ENCODE data around the gene B3GNT8. TPM values are rescaled to one million over a fixed set of nuclear protein-coding genes. Genes with fewer than 3 reads are reported as not detected.

B3GNT8 gene
- total and polyA plus RNA-seq, 11 donors: 5.0 to 12.6 (median 9.4) TPM

GRCh38 chr19:41449865-41450178 lies 22.6 kb upstream of the B3GNT8 start:
- 64 to 82% (median 73%) methylated on average over 3 of the region's 3 CpGs for WGBS, 4 donors
- TF ChIP-seq POLR2A (IDR thresholded peaks at IDR 0.05): no peak
- TF ChIP-seq, protein P1, sequence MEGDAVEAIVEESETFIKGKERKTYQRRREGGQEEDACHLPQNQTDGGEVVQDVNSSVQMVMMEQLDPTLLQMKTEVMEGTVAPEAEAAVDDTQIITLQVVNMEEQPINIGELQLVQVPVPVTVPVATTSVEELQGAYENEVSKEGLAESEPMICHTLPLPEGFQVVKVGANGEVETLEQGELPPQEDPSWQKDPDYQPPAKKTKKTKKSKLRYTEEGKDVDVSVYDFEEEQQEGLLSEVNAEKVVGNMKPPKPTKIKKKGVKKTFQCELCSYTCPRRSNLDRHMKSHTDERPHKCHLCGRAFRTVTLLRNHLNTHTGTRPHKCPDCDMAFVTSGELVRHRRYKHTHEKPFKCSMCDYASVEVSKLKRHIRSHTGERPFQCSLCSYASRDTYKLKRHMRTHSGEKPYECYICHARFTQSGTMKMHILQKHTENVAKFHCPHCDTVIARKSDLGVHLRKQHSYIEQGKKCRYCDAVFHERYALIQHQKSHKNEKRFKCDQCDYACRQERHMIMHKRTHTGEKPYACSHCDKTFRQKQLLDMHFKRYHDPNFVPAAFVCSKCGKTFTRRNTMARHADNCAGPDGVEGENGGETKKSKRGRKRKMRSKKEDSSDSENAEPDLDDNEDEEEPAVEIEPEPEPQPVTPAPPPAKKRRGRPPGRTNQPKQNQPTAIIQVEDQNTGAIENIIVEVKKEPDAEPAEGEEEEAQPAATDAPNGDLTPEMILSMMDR (IDR thresholded peaks at IDR 0.05): no peak
- no peak for ATAC-seq
- Histone ChIP-seq H3K4me3 (no peak overlapping the region), H3K36me3 (peaks cover 0 to 4% (median 0%) of the 10 kb centered on the region in 9 donors), H3K27me3 (peaks cover 0 to 9% (median 0%) of the 10 kb centered on the region in 9 donors), H3K9me3 (no peaks in the 10 kb centered on the region), H3K27ac (no peak overlapping the region), H3K4me1 (peaks cover 0 to 21% (median 10%) of the 10 kb centered on the region in 12 donors)
- intact Hi-C loops (cut with DNase I): loop anchor here (1.0 to 10.0 kb wide), 15 partner anchors 47 to 245 kb away; no protein-coding TSS in a partner anchor
- no peak for DNase-seq

DNA sequence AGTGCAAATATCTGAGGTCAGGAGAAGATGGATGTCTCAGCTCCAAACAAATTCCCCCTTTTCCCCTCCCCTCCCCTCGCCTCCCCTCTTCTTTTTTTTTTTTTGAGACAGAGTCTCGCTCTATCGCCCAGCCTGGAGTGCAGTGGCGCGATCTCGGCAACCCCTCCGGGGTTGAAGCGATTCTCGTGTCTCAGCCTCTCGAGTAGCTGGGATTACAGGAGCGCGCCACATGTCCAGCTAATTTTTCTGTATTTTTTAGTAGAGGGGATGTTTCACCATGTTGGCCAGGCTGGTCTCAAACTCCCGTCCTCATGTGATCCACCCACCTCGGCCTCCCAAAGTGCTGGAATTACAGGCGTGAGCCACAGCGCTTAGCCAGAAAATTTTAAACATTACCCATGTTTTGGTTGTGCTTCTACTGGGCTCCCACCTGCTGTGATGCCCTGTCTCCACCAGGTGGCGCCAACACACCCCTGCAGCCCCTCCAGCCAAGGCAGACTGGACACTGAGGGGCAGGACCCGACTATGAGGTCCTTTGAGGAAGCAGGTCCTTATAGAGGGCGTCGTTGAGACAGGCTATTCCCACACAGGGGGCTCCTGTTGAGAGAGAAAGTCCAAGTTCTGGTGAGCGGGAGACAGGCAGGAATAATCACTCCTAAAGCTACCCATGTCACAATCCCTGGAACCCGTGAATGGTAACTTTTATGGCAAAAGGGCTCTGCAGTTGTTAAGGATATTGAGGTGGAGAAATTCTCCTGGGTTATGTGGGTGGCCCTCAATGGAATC lies 22.1 kb upstream of the B3GNT8 start:
- 3 to 7% (median 6%) methylated on average over 22 of the region's 22 CpGs for WGBS, 4 donors
- no peak overlapping the region for H3K27ac ChIP-seq
- ATAC-seq (peak; percentile 70 to 93 (median 91)), DNase-seq (peak; percentile 74 to 89 (median 80))
- no peaks in the 10 kb centered on the region for H3K9me3 ChIP-seq
- H3K4me3 ChIP-seq: peak overlapping the region in 9 of 12 donors; percentile 7 to 43 (median 32)
- H3K27me3 ChIP-seq: peaks cover 0 to 9% (median 0%) of the 10 kb centered on the region in 9 donors
- intact Hi-C loops (cut with DNase I): loop anchor here (1.0 to 10.0 kb wide), 11 partner anchors 88 to 244 kb away; no protein-coding TSS in a partner anchor
- H3K4me1 ChIP-seq: peaks cover 0 to 21% (median 8%) of the 10 kb centered on the region in 12 donors
- peaks cover 0 to 2% (median 0%) of the 10 kb centered on the region in 9 donors for H3K36me3 ChIP-seq
- no peak for TF ChIP-seq POLR2A (IDR thresholded peaks at IDR 0.05)
- TF ChIP-seq, protein P1 (IDR thresholded peaks at IDR 0.05): peak; percentile 96 to 100 (median 98)

DNA sequence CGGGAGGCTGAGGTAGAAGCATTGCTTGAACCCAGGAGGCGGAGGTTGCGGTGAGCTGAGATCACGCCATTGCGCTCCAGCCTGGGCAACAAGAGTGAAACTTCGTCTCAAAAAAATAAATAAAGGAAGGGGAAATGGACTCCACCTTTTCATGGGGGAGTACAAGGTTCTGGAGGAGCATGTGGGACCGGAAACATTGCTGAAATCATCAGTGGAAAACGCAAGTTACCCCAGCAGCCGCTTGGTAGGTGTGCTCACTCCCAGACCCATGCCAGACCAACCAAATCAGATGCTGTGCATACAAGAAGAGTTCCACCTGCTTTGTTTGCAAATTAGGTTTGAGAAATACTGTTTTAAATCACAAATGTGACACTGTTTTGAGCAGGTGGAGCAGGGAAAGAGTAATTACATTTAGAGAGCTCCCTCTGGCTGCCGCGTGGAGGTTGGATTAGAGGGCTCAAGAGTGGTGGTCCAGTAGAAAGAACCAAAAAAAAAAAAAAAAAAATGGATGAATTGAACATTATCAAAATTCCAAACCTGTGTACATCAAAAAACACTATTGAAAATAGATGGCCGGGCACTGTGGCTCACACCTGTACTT lies 20.7 kb upstream of the B3GNT8 start:
- Histone ChIP-seq H3K4me3 (peak overlapping the region in 11 of 12 donors; percentile 17 to 62 (median 54)), H3K27me3 (peaks cover 0 to 9% (median 0%) of the 10 kb centered on the region in 9 donors), H3K9me3 (no peaks in the 10 kb centered on the region), H3K4me1 (peaks cover 0 to 21% (median 8%) of the 10 kb centered on the region in 12 donors), H3K36me3 (no peaks in the 10 kb centered on the region), H3K27ac (peak overlapping the region in 10 of 12 donors; percentile 34 to 84 (median 76))
- DNase-seq: no peak
- intact Hi-C loops (cut with DNase I): loop anchor here (2.0 to 10.0 kb wide), 8 partner anchors 89 to 243 kb away; no protein-coding TSS in a partner anchor
- TF ChIP-seq, protein P1 (IDR thresholded peaks at IDR 0.05): peak in 7 of 12 donors; percentile 7 to 47 (median 29)
- no peak for TF ChIP-seq POLR2A (IDR thresholded peaks at IDR 0.05)
- ATAC-seq: peak; percentile 13 to 63 (median 30)
- 54 to 61% (median 56%) methylated on average over 12 of the region's 12 CpGs for WGBS, 4 donors

DNA sequence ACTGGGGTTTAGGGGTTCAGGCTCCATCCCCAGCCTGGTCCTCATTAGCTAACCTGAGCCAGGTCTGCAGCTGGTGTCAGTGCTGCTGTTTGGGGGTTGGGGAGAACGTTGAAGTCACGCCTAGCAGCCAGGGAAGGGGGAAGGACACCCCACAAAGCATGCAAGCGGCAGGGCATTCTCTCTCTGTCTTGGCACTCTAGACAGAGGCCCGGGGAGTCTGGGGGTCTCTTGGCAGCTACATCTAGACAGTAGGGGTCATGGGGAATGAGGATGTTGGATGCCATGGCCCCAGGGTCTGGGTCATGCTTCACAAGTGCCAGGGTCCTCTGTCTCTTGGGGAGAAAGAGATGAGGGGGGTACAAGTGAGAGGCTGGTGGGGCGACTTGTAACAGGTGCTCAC lies 18.4 kb upstream of the B3GNT8 start:
- ATAC-seq (no peak), DNase-seq (no peak)
- TF ChIP-seq, protein P1 (IDR thresholded peaks at IDR 0.05): no peak
- no peak for TF ChIP-seq POLR2A (IDR thresholded peaks at IDR 0.05)
- Histone ChIP-seq H3K27ac (no peak overlapping the region), H3K4me3 (no peak overlapping the region), H3K36me3 (no peaks in the 10 kb centered on the region), H3K27me3 (peaks cover 0 to 9% (median 0%) of the 10 kb centered on the region in 9 donors), H3K9me3 (no peaks in the 10 kb centered on the region), H3K4me1 (peaks cover 0 to 21% (median 8%) of the 10 kb centered on the region in 12 donors)
- intact Hi-C loops (cut with DNase I): loop anchor here in 7 of 10 donors (5.0 to 10.0 kb wide), 4 partner anchors 99 to 241 kb away; no protein-coding TSS in a partner anchor
- 55 to 73% (median 66%) methylated on average over 2 to 5 of the region's 5 CpGs for WGBS, 4 donors
